SHP77 treated with DMSO at 0.1 percent for 48 hours (cell line): ENCODE results near the gene DNASE1L3.

ENCODE experiments used
- DNase-seq: peaks from one replicate; lab custom pipeline; 2025; lab: John Stamatoyannopoulos, UW

DNASE1L3 gene

DNA sequence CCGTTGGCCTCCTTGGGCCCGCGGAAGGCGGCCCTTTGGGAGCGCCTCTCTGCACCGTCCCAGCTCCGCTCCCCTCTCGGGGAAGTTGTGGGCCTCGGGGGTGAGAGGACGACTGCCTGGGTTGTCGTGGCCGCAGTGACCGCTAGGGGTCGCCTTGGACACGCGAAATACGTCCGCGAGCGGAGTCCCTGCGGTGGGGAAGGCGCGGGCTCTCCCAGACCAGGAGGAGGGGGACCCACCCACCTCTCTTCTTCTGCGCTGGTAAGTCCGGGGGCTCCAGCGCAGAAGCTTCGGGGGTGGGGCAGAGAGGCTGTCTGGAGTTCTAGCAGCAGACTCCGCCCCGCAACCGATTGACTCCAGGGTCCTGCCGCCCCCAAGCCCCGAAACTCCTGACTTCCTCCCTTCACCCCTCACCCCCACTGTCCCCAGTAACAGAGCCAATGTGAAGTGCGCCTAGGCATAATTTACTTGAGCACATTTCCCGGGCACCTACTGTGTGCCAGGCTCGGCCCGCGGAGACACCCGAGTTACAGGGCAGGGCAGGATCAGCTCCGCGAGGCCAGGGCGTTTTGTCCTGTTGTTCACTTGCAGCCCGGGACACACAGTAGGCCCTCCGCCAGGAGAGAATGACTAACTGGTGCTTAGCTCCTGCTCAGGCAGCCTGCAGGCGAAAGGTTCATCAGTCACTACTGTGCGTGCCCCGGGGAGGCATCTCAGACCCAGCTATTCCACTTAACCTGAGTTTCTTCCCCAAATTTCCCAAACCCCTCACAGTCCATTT is 32.8 kb downstream of the DNASE1L3 start:
- DNase-seq: peak; percentile 22

GRCh38 chr3:58176827-58177489 is 33.8 kb downstream of the DNASE1L3 start:
- DNase-seq: no peak

DNA sequence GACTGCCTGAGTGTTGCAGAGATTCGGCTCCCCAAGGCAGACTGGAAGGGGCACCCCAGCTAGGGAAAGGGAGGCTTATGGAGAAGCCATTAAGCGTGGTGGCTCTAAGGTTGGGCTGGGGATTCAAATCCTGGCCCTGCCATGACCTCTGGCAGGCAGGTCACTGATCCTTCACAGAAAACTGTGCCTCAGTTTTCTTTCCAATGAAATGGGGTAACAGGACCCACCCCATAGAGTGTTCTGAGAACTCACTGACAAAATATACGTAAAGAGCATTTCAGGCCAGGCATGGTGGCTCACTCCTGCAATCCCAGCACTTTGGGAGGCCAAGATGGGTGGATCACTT is 34.6 kb downstream of the DNASE1L3 start:
- no peak for DNase-seq

- DNase-seq: no peak
Measured at GRCh38 chr3:58175437-58176184, 35.2 kb downstream of the DNASE1L3 start.

- no peak for DNase-seq
Measured at GRCh38 chr3:58175187-58175436, 35.7 kb downstream of the DNASE1L3 start.

DNA sequence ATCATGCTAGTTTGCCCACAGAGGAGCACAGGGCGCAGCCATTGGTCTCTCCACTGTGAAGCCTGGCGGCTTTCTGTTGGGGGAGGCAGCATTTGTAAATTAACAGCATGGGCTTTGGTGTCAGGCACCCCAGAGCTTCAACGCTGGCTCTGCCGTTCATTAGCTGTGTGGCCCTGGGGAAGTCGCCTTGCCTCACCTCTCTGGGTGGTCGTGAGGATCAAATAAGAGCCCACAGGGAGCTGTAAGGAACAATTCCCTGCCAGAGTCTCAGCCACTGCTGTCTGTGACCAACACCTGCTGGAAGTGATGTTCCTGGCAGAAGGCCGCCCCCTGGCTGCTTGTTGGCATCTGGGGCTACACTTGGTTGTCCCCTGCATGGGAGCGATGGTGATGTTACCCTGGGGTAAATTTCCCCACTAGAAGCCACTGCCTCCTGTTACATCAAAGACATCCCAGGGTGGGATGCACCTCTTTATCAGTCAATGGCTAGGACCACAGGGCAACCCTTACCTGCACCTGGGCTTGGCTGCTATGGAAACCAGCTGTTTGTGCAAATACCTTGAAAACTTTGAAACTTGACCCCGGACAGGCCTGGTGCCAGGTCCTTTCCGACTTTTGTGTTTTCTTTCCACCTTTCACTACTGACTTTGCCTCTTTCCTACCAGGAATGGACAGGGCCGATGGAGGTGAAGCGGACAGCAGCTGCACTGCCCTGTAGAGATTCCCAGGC is 36.9 kb downstream of the DNASE1L3 start:
- peak; percentile 71 for DNase-seq

- no peak for DNase-seq
Measured at GRCh38 chr3:58173029-58173668, 37.6 kb downstream of the DNASE1L3 start.

- no peak for DNase-seq
Measured at GRCh38 chr3:58171126-58171525, 39.6 kb downstream of the DNASE1L3 start.

- no peak for DNase-seq
Measured at GRCh38 chr3:58170376-58170775, 40.4 kb downstream of the DNASE1L3 start.

- DNase-seq: no peak
Measured at GRCh38 chr3:58169371-58169770, 41.4 kb downstream of the DNASE1L3 start.

DNA sequence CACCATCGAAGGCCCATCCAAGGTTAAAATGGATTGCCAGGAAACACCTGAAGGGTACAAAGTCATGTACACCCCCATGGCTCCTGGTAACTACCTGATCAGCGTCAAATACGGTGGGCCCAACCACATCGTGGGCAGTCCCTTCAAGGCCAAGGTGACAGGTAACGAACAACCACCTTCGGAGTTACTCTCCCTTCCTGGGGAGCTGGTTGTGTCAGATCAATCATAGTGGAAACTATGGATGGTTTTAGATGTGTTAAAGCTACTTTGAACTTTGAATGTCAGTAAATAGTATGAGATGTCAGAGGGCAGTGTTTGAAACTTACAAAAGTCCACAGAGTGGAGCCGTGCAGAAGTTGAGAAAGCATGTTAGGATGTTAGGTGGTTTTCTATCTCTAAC is 42.3 kb downstream of the DNASE1L3 start:
- DNase-seq: no peak

- DNase-seq: no peak
Measured at GRCh38 chr3:58167431-58168351, 43.1 kb downstream of the DNASE1L3 start.

- peak; percentile 62 for DNase-seq
Measured at GRCh38 chr3:58164906-58165821, 45.6 kb downstream of the DNASE1L3 start.

DNA sequence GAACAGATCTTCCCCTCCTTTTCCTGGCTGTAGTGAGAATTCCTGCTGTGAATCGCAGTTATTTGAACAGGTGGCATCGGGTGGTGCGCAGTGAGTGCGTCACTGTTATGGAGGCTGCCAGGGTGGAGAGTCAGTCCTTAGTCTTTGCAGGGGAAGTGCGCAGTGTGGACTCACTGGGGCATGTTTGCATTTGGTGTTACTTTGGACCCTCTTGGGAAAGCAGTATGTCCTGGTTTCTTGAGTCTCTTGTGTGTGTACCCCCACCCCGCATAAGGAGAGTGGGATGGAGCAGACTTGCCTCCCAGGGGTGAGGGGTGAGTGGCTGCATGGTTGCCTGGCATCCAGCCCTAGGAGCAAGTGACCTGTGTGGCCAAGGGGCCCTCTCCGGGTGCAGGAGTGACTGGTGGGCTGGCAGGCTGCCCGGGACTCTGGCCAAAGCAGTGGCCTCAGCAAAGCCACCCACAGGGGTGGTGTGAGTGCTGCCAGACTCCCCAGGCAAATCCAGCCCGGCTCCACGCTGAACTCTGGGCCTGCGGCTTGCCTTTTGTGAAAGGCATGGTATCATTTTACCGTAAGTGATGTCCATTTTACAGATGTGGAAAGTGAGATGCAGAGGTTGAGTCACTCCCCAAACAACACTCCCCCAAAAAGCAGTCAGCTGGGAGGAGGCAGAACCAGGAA is 46.4 kb downstream of the DNASE1L3 start:
- peak; percentile 87 for DNase-seq

DNA sequence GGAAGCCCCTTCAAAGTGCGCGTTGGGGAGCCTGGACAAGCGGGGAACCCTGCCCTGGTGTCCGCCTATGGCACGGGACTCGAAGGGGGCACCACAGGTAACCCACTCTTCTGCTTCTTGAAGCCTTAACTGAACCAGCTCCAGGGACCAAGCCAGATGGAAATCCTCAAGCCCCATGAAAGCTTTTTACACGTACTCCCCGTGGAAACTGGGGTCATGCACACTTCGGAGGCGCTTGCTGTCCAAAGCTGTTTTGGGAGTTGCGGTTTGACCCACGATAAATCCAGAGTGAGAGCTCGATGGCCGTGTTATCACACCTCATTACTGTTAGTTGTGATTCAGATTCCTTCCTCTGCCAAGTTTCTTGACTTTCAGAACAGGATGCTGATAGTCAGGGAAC is 47.5 kb downstream of the DNASE1L3 start:
- no peak for DNase-seq

DNA sequence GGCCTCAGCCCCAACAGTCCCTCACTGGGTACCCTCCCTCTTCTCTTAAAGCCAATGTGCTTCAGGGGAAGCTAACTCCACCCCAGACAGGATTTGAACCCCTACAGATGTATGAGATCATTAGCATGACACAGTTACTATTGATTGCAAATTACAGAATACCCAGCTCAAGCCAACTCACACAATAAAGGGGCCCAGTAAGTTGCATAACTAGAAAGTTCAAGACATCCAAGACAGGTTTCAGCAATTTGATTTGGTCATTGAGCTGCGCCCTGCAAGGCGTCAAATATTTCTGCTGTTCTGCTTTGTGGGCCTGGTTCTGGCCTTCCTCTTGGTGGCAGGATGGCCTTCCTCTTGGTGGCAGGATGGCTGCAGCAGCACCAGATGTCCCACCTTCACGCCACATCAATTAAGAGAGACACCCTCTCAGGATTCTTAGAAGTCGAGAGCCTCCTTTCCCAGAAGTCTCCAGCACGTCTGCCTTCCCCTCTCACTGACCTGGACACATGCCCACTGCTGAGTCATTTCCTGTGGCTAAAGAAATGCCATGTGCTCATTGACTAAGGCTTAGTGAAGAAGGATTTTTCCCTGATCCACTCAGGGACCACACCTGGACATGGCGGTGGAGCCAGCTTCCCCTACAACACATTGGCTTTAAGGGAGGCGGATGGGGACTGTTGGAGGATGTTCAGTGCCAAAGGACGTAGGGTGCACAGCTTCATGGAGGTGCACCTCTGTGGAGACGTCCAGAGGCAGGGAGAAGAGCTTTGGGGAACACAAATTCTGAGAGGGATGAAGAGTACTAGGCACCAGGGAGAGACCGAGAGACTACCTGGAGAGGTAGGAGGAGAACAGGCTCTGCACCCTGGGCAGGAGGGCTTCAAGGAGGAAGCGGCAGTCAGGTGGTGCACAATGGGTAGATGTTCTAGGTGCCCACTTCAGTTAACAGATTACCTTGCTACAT is 49.1 kb downstream of the DNASE1L3 start:
- peak; percentile 76 for DNase-seq

GRCh38 chr3:58160399-58160798 is 50.4 kb downstream of the DNASE1L3 start:
- DNase-seq: no peak
